ENCODE measurements around the gene ZNF441.
"Not testable (repeated sequence)": the region's sequence is repeated elsewhere in the genome, so short reads cannot be mapped to it uniquely, and the experiment has no call there.

The ZNF441 gene

DNA sequence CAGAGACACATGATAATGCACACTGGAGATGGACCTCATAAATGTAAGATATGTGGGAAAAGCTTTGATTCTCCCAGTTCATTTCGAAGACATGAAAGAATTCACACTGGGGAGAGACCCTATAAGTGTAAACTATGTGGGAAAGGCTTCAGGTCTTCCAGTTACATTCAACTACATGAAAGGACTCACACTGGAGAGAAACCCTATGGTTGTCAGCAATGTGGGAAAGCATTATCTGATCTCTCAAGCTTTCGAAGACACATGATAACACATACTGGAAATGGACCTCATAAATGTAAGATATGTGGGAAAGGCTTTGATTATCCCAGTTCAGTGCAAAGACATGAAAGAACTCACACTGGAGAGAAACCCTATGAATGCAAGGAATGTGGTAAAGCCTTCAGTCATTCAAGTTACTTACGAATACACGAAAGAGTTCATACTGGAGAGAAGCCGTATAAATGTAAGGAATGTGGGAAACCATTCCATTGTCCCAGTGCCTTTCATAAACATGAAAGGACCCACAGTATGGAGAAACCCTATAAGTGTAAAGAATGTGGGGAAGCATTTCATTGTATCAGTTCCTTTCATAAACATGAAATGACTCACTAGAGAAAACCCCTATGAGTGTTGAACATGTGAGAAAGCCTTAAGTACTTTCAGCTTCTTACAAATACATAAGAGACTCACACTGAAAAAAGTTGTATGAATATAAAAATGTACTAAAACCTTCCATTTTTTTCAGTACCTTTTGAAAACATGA is 14.7 kb downstream of the ZNF441 start:
- DNase-seq: no peak

DNA sequence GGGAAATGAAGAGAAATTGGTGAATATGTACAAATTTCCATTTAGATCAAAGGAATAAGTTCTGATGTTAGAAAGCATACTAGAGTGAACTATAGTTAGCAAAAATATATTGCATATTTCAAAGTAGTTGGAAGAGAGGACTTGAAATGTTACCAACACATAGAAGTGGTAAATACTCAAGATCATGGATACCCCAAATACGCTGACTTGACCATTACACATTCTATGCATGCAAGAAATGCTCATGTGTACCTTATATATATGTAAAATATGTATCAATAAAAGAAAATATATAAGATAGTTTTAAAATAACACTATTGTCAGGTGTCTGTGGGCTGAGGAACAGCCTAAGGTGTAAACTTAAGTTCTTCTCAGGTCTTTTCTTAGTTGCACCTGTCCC is 17.0 kb downstream of the ZNF441 start:
- no peak for DNase-seq

DNA sequence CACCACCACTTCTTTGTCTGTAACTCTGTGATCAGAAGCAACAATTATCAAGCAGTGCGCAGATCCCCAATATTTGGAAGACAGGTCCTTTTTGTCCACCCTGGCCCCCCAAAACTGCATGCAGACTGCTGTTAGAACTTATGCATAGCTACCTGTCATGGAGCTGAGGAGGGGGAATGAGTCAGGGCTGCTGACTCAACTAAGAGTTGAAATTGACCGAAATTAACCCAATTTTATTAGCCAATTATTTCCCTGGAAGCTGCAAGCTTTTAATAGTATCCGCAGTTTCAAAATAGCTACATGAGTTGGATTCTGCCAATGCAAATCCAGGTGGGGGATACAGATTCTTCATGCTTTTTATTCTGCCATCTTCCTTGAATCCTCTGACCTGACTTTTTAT is 17.6 kb downstream of the ZNF441 start:
- no peak for DNase-seq

DNA sequence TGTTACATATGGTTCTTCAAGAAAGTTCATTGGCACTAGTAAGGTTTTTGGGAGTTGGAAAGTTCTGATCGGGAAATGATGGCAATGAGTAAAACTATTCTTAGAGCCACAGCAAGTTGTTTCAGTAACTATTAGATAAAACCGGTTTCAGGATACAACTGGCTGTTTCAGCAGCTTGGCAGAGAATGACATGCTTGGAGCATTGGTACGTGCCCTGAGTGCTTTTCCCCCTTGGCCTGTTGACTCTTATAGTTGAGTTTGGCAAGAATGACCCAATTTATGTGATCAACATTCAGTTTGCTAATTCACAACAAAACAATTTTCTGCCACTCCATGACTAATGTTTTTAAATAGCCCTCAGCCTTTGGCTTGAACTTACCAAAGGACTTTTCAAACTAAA is 20.7 kb downstream of the ZNF441 start:
- DNase-seq: no peak

DNA sequence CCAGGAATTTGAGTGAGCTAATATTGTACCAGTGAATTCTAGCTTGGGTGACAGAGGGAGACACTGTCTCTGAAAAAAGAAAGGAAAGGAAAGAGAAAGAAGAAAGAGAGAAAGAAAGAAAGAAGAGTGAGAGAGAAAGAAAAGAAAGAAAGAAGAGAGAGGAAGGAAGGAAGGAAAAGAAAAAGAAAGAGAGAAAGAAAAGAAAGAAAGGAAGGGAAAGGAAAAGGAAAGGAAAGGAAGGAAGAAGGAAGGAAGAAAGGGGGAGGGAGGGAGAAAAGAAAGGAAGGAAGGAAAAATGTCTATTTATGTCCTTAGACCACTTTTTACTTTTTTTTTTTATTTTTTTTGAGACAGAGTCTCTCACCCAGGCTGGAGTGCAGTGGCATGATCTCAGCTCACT is 26.1 kb downstream of the ZNF441 start:
- no peak for DNase-seq

DNA sequence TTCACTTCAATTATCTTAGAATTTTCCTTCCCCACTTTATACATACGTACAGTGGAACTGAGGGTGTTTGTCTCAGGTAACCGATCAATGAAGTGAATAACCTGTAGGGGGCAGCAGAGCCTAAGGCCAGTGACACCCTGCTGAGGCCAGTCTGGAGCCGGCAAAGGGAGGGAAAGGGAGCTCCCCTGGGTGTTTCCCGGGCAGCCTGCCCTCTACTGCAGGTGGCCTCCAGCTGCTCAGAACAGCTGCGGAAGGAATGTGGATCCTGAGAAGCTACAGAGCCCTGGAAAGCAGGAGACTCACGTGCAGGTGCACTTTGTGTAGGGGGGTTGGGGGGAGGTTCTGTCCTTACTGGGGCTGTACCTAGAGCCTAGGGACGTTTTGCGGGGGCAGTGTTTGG is 30.7 kb downstream of the ZNF441 start:
- peak; percentile 71 for DNase-seq

DNA sequence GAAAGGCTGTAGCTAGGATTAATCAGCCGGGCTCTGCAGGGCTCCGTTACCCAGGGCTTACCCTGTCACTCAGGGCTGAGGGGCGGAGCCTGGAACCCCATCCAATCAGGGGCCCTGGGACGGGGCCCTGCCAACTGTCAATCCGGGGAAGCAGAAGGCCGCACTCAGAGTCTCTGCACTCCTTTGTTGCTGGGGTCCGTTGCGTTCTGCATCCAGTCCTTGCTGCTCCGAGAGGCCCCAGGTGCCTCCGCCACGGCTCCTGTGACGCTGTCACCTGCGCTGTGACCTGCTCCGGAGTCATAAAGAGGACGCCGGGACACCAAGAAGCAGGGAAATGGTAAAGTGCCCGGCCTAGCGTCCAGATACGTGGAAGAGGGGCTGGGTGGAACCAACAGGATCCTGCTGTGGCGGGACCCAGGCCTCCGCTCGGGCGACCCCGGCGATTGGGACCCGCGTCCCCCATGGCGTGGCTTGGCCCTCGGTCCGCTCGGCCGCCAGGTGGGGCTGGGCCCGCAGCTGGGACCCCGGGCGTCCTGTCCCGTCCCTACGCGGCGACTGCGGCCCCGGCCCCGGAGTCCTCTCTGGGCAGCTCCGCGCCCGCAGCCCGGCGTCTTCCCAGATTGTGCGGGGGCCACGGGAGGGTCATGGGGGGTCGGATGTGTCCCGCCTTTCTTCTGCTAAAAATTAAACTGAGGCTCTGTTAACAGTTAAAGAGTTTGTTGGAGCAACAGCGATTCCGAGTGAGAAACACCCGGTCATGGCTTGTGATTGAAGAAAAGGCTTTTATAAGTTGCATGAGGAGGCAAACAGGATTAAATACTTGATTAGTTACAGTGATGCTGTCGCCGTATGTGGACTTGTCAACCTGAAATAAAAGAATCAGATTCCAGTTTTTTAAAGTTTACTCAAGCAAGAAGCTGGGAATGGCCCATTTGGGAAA is 31.9 kb downstream of the ZNF441 start, which contains the start of gene ZNF491:
Gene ZNF491, plus strand, starts transcription at position 133 of the 940 bp plus-strand sequence. CDS start 7,431 bp downstream, outside the sequence.
- DNase-seq: peak; percentile 83

DNA sequence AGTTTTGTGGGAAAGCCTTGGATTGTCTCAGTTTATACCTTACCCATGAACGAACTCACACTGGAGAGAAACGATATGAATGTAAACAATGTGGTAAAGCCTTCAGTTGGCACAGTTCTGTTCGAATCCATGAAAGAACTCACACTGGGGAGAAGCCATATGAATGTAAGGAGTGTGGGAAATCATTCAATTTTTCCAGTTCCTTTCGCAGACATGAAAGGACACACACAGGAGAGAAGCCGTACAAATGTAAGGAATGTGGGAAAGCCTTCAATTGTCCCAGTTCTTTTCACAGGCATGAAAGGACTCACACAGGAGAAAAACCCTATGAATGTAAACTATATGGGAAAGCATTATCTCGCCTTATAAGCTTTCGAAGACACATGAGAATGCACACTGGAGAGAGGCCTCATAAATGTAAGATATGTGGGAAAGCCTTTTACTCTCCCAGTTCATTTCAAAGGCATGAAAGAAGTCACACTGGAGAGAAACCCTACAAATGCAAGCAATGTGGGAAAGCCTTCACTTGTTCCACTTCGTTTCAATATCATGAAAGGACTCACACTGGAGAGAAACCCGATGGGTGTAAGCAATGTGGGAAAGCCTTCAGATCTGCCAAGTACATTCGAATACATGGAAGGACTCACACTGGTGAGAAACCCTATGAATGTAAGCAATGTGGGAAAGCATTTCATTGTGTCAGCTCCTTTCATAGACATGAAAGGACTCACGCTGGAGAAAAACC is 39.7 kb downstream of the ZNF441 start:
- no peak for DNase-seq

DNA sequence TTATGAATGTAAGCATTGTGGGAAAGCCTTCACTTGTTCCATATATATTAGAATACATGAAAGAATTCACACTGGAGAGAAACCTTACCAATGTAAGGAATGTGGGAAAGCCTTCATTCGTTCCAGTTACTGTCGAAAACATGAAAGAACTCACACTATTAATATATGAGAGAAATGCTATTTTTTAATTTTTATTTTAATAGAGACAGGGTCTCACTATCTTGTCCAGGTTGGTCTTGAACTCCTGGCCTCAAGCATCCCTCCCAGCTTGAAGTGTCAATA is 40.2 kb downstream of the ZNF441 start:
- no peak for DNase-seq

DNA sequence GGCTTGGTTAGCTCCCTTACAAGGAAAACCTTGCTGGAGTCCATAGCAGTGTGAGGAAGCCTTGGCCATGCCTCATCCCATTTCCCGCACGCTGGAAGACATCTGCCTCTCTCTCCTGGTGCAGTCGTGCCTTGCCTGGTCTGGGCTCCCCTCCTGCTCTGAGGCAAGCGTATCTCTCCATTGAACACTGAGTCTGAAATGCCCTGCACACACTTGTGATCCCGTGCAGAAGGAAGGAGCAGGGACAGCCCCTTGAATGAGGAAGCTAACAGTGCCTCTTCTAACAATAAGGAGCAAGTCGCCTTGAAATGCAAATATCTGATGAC is 46.9 kb downstream of the ZNF441 start:
- no peak for DNase-seq

DNA sequence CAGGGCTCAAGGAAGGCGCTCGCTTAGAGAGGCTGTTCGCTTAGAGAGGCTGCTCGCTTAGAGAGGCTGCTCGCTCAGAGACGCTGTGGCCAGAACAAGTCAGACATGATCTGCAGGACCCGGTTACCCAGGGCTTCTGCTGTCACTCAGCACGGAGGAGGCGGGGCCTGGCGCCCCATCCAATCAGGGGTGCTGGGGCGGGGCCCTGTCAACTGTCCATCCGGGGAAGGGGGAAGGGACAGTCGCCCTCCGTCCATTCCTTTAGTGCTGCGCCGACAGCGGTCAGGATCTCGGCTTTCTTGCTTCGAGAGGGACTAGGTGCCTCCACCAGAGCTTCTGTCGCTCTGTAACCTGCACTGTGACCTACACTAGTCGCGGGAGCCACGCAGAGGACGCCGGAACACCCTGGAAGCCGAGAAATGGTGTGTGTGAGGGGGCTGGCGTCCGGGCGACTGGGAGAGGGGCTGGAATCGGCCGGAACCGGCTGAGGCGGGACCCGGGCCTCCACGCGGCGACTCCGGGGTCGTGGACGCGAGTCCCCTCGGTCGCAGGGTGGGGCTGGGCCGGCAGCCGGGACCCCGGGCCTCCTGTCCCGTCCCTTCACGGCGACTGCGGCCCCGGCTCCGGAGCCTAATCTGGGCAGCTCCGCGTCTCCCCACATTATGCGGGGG is 47.4 kb downstream of the ZNF441 start, which contains the start of gene ZNF440:
Gene ZNF440, plus strand, starts transcription at position 245 of the 671 bp plus-strand sequence. Its CDS starts 175 bp downstream, at position 420.
- peak; percentile 74 for DNase-seq

DNA sequence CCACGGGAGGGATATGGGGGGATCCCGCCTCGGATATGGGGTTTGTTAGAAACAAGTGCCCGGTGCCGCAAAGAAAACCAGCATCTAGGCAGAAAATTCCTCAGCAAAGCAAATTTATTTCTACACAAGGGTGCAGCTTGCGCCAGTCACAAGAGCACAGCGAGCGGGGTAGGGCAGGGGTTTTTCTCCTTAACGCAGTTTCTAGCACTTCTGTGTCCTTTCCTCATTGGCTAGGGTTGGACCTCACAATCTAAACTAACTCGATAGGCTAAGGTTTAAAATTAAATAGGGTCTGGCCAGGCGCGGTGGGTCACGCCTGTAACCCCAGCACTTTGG is 47.9 kb downstream of the ZNF441 start:
- DNase-seq: no peak

DNA sequence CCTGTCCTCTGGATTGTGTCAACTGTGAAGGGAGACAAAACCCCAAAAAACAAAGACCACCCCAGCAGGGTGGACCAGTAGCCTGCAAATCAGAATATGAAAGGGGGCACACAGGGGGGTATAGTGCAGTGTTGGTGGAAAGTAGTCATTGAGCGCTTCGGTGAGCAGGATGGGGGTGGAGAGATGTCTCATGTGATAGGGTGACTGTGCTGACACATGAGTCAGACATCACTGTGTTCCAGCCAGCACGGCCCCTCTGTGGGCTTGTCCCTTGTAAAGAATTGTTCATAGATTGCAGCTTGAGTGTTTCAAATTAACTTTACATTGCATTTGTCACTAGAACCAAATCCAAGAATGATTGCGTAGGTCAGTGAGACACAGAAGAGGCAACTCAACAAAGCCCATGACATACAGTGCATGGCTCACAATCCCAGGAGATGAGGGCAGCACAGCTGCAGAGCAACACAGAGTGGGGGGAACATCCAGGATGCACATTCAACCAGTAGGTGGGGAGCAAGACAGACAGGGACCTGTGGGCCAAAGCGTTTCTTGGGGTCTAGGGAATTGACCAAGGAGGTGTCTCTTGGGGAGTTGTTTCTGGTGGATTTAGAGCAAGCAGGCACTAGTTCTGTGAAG is 54.8 kb downstream of the ZNF441 start:
- DNase-seq: no peak

DNA sequence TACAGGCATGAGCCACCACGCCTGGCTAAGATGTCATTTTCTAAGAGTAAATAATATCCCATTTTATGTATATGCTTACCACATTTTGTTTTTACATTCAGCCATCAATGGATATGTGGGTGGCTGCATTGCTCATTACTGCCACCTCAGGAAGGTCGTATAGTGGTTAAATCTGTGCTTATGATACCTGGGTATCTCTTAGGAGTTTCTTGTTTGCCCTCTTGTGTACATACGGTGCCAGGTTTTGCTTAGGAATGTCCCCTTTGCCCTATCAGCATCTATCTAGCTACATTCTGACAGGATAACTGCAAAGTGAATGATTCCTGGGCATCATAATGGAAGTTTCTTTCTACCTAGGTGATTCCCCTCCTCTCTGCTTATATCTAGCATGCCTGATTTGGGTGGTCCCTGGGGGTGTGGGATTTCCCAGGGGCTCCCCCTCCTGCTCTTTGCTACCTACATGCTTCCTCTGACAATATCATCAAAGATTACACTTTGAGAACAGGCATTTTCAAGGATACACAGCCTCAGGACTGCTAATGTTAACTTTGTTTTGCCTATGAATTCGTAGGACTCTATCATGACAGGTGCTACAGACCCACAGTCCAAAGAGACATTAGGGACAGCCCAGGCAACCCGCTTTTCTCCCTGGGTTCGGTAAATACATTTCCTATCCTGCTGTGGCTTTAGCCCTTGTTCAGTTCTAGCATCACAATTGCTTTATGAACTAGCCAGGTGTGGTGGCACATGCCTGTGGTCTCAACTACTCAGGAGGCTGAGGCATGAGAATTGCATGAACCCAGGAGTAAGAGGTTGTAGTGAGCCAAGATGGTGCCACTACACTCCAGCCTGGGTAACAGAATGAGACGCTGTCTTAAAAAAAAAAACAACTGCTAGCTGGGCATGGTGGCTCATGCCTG is 62.4 kb downstream of the ZNF441 start:
- DNase-seq: not testable (repeated sequence)

DNA sequence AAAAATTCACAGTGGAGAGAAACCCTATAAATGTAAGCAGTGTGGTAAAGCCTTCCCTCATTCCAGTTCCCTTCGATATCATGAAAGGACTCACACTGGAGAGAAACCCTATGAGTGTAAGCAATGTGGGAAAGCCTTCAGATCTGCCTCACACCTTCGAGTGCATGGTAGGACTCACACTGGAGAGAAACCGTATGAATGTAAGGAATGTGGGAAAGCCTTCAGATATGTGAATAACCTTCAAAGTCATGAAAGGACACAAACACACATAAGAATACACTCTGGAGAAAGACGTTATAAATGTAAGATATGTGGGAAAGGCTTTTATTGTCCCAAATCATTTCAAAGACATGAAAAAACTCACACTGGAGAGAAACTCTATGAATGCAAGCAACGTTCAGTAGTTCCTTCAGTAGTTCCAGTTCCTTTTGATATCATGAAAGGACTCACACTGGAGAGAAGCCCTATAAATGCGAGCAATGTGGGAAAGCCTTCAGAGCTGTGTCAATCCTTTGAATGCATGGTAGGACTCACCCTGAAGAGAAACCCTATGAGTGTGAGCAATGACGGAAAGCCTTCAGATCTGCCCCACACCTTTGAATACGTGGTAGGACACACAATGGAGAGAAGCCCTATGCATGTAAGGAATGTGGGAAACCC is 65.6 kb downstream of the ZNF441 start:
- no peak for DNase-seq

DNA sequence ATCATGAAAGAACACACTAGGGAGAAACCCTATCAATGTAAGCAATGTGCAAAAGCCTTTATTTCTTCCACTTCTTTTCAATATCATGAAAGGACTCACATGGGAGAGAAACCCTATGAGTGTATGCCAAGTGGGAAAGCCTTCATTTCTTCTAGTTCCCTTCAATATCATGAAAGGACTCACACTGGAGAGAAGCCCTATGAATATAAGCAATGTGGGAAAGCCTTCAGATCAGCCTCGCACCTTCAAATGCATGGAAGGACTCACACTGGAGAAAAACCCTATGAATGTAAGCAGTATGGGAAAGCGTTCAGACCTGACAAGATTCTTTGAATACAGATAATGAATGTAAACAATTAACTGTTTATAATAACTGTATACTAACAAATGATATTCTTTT is 66.7 kb downstream of the ZNF441 start:
- no peak for DNase-seq
